SK-N-SH (cell line): ENCODE measurements around the gene RALY. TPM values are rescaled to one million over a fixed set of nuclear protein-coding genes. Genes with fewer than 3 reads are reported as not detected.

Source experiments
- CTCF ChIA-PET: fragments of 300-600, 350-600 bp; formaldehyde crosslinking; extraction: SDS; loops from one replicate; lab custom pipeline; 2021; lab: Yijun Ruan, JAX
- POLR2A ChIA-PET: fragments of 350-600 bp; sonication (Branson Sonifier 250); formaldehyde crosslinking; extraction: SDS; loops from one replicate; lab custom pipeline; 2020; ENCODE audit warnings: antibody characterized with exemption, inconsistent platforms; lab: Yijun Ruan, JAX
- DNase-seq: peaks from one replicate; pipeline ENCODE4 v3.0.0; 2012
- H2AFZ ChIP-seq: fragments of 200-600 bp; sonication (generic); 2 replicates; pipeline ENCODE4 v1.8.1; 2016; ENCODE audit warnings: antibody characterized with exemption, mild to moderate bottlenecking, low read depth
- H3F3A ChIP-seq: fragments of 200-600 bp; sonication (generic); replicated peaks from 2 replicates; pipeline ENCODE3; 2016; ENCODE audit warnings: antibody characterized with exemption, mild to moderate bottlenecking; ENCODE audit not compliant: insufficient read depth
- H3K27ac ChIP-seq, 2 experiments: fragments of 200-500 bp in 1 of 2; fragments of 200-600 bp in 1 of 2; sonication (Bioruptor generic) in 1 of 2; sonication (generic), shearing (Covaris generic) in 1 of 2; 2 replicates each; pipeline versions ENCODE4 v1.5.1 to v1.6.1; 2014 to 2016; ENCODE audit warnings: low read depth in 2 of 2, inconsistent platforms in 1 of 2, low read length in 1 of 2, mild to moderate bottlenecking in 1 of 2, mixed read lengths in 1 of 2
- H3K27me3 ChIP-seq: fragments of 200-600 bp; sonication (generic), shearing (Covaris generic); 2 replicates; pipeline ENCODE4 v1.6.1; 2016; ENCODE audit warnings: mixed run types; ENCODE audit not compliant: insufficient read depth
- H3K36me3 ChIP-seq, 2 experiments: fragments of 200-500 bp in 1 of 2; fragments of 200-600 bp in 1 of 2; sonication (Bioruptor generic) in 1 of 2; sonication (generic) in 1 of 2; replicated peaks in 1 of 2; 2 replicates each; pipeline versions ENCODE3 to v1.5.1; 2014 to 2016; ENCODE audit warnings: low read length in 1 of 2, mild to moderate bottlenecking in 1 of 2; ENCODE audit not compliant: insufficient read depth in 2 of 2, control insufficient read depth in 1 of 2
- H3K4me1 ChIP-seq, 2 experiments: fragments of 200-500 bp in 1 of 2; fragments of 200-600 bp in 1 of 2; sonication (Bioruptor generic) in 1 of 2; sonication (generic), shearing (Covaris generic) in 1 of 2; 2 replicates each; pipeline versions ENCODE4 v1.5.1 to v1.6.1; 2014 to 2016; ENCODE audit warnings: low read depth in 1 of 2, low read length in 1 of 2, mixed run types in 1 of 2; ENCODE audit not compliant: insufficient read depth in 2 of 2, control insufficient read depth in 1 of 2
- H3K4me2 ChIP-seq: fragments of 200-600 bp; sonication (generic), shearing (Covaris generic); 2 replicates; pipeline ENCODE4 v1.6.1; 2017; ENCODE audit warnings: mixed run types
- H3K4me3 ChIP-seq, 2 experiments: fragments of 200-500 bp in 1 of 2; fragments of 200-600 bp in 1 of 2; sonication (Bioruptor generic) in 1 of 2; sonication (generic), shearing (Covaris generic) in 1 of 2; 2 replicates each; pipeline versions ENCODE4 v1.5.1 to v1.8.1; 2014 to 2016; ENCODE audit warnings: low read depth in 2 of 2, inconsistent platforms in 1 of 2, low read length in 1 of 2, mild to moderate bottlenecking in 1 of 2, mixed read lengths in 1 of 2, moderate library complexity in 1 of 2
- H3K79me2 ChIP-seq: fragments of 200-600 bp; sonication (generic); 2 replicates; pipeline ENCODE4 v1.8.1; 2017; ENCODE audit warnings: mild to moderate bottlenecking; ENCODE audit not compliant: insufficient read depth
- H3K9ac ChIP-seq: fragments of 200-600 bp; sonication (generic); 2 replicates; pipeline ENCODE4 v1.6.1; 2017; ENCODE audit warnings: mixed run types
- H3K9me2 ChIP-seq: fragments of 200-600 bp; sonication (generic); 2 replicates; pipeline ENCODE4 v1.6.1; 2017; ENCODE audit warnings: mixed run types
- H3K9me3 ChIP-seq: fragments of 200-600 bp; sonication (generic); 2 replicates; pipeline ENCODE4 v1.6.1; 2017; ENCODE audit warnings: mixed run types, mild to moderate bottlenecking, moderate library complexity
- H4K20me1 ChIP-seq: fragments of 200-600 bp; sonication (generic); 2 replicates; pipeline ENCODE4 v1.6.1; 2017; ENCODE audit warnings: mild to moderate bottlenecking, mixed run types; ENCODE audit not compliant: insufficient read depth
- CHD2 ChIP-seq: fragments of 150-350 bp; IDR thresholded peaks from 2 replicates; pipeline ENCODE4 v1.6.1; 2018; ENCODE audit warnings: low read length; ENCODE audit not compliant: partially characterized antibody
- EP300 ChIP-seq, 2 experiments: IDR thresholded peaks; 2 replicates each; pipeline versions ENCODE4 v1.4.0 to v1.6.1; 2012; ENCODE audit warnings: borderline replicate concordance in 1 of 2, low read depth in 1 of 2, low read length in 1 of 2
- FOSL2 ChIP-seq: IDR thresholded peaks from 2 replicates; pipeline ENCODE4 v1.4.0; 2012; ENCODE audit warnings: low read depth, mild to moderate bottlenecking, moderate library complexity, borderline replicate concordance
- FOXJ3 ChIP-seq: sonication (generic); formaldehyde crosslinking; IDR thresholded peaks from 2 replicates; pipeline ENCODE4 v1.5.1; 2020; ENCODE audit warnings: mild to moderate bottlenecking, missing genetic modification reagents
- FOXM1 ChIP-seq: IDR thresholded peaks from 2 replicates; pipeline ENCODE4 v1.4.0; 2012; ENCODE audit warnings: low read depth, mild to moderate bottlenecking
- GATA2 ChIP-seq: sonication (generic); formaldehyde crosslinking; IDR thresholded peaks from 2 replicates; pipeline ENCODE4 v1.5.0; 2020; ENCODE audit warnings: mild to moderate bottlenecking, missing genetic modification reagents
- IRF3 ChIP-seq: fragments of 150-350 bp; IDR thresholded peaks from 2 replicates; pipeline ENCODE4 v1.6.1; 2016; ENCODE audit warnings: mild to moderate bottlenecking, low read depth, low read length
- MAX ChIP-seq: IDR thresholded peaks from 2 replicates; pipeline ENCODE4 v1.4.0; 2012; ENCODE audit warnings: low read depth
- PBX3 ChIP-seq: IDR thresholded peaks from 2 replicates; pipeline ENCODE4; 2012
- POLR2AphosphoS5 ChIP-seq: IDR thresholded peaks from 2 replicates; pipeline ENCODE4 v1.6.1; 2012; ENCODE audit warnings: low read depth, low read length
- RCOR1 ChIP-seq: fragments of 150-350 bp; IDR thresholded peaks from 2 replicates; pipeline ENCODE4 v1.6.1; 2017; ENCODE audit warnings: antibody characterized with exemption, low read length
- REST ChIP-seq: IDR thresholded peaks from 2 replicates; pipeline ENCODE4 v1.6.1; 2012; ENCODE audit warnings: mild to moderate bottlenecking, low read depth, low read length, moderate library complexity
- RXRA ChIP-seq: IDR thresholded peaks from 2 replicates; pipeline ENCODE4 v1.4.0; 2012; ENCODE audit warnings: low read depth, mild to moderate bottlenecking, borderline replicate concordance
- SIN3A ChIP-seq: IDR thresholded peaks from 2 replicates; pipeline ENCODE4 v1.6.1; 2012; ENCODE audit warnings: low read depth, mild to moderate bottlenecking, low read length, moderate library complexity, borderline replicate concordance
- TEAD4 ChIP-seq: IDR thresholded peaks from 2 replicates; pipeline ENCODE4 v1.4.0; 2012; ENCODE audit warnings: mild to moderate bottlenecking, borderline replicate concordance; ENCODE audit not compliant: insufficient read depth
- USF1 ChIP-seq: IDR thresholded peaks from 2 replicates; pipeline ENCODE4 v1.4.0; 2012; ENCODE audit warnings: low read depth, borderline replicate concordance
- USF2 ChIP-seq: fragments of 150-350 bp; IDR thresholded peaks from 2 replicates; pipeline ENCODE4 v1.6.1; 2017; ENCODE audit warnings: antibody characterized with exemption, low read length, low read depth, borderline replicate concordance
- YY1 ChIP-seq: IDR thresholded peaks from 2 replicates; pipeline ENCODE4 v1.4.0; 2012; ENCODE audit warnings: low read depth, mild to moderate bottlenecking
- WGBS: methylation state at CpG from one replicate; pipeline ENCODE4 v1.1.6; 2017; ENCODE audit warnings: low lambda C conversion rate; 5-methylcytosine and 5-hydroxymethylcytosine counted together
- polyA plus RNA-seq, 3 experiments: library from polyadenylated mRNA; depleted of rRNA; stranded (reverse); fragments of >200 nt; gene quantifications; 2 replicates each; pipeline ENCODE4 v1.2.3, GENCODE V29; 2012

RALY gene
- polyA plus RNA-seq, 1 of the 3 experiments (the other 2 are of a cell fraction) = 130 TPM

GRCh38 chr20:33985280-33985679, 8.4 kb upstream of the RALY start:
- Histone ChIP-seq H3K4me1 (no peaks in the 10 kb centered on the region), H3K9me3 (no peaks in the 10 kb centered on the region), H3F3A (no peaks in the 10 kb centered on the region), H3K4me2 (no peak overlapping the region), H3K9me2 (no peaks in the 10 kb centered on the region), H3K36me3 (no peaks in the 10 kb centered on the region), H2AFZ (no peak overlapping the region), H3K79me2 (no peaks in the 10 kb centered on the region), H3K9ac (no peak overlapping the region), H4K20me1 (no peaks in the 10 kb centered on the region), H3K4me3 (no peak overlapping the region), H3K27ac (no peak overlapping the region), H3K27me3 (no peaks in the 10 kb centered on the region)
- TF ChIP-seq RXRA (no peak), EP300 (IDR thresholded peaks at IDR 0.05; ENCODE audit: borderline replicate concordance in 1 of 2, low read depth in 1 of 2, low read length in 1 of 2) (no peak), CHD2 (no peak), REST (no peak), PBX3 (no peak), USF1 (no peak), POLR2AphosphoS5 (no peak), GATA2 (CRISPR knock-in tag) (no peak), TEAD4 (no peak), MAX (no peak)
- no peak for DNase-seq
- 72% methylated on average over 2 of the region's 2 CpGs for WGBS
- CTCF ChIA-PET = interaction anchor here (1.4 kb wide), 1 partner anchor 84 kb away, joined by 4 read pairs; no protein-coding TSS in a partner anchor
- POLR2A ChIA-PET = interaction anchor here (1.4 kb wide), 1 partner anchor 8 kb away, joined by 3 read pairs; no protein-coding TSS in a partner anchor

- Histone ChIP-seq H3K9me3 (no peaks in the 10 kb centered on the region), H3K27me3 (no peaks in the 10 kb centered on the region), H4K20me1 (no peaks in the 10 kb centered on the region), H3K9ac (no peak overlapping the region), H3K27ac (no peak overlapping the region), H3K4me1 (no peaks in the 10 kb centered on the region)
- ChIA-PET POLR2A (interaction anchor here (1.4 kb wide), 1 partner anchor 7 kb away, joined by 3 read pairs; no protein-coding TSS in a partner anchor), CTCF (interaction anchor here (1.4 kb wide), 1 partner anchor 84 kb away, joined by 4 read pairs; no protein-coding TSS in a partner anchor)
- 68% methylated on average over 2 of the region's 2 CpGs for WGBS
- TF ChIP-seq IRF3 (no peak), USF1 (no peak), SIN3A (no peak), FOSL2 (no peak), YY1 (no peak), FOXJ3 (CRISPR knock-in tag) (no peak), RXRA (no peak), FOXM1 (no peak), USF2 (no peak), POLR2AphosphoS5 (no peak), RCOR1 (no peak)
- TF ChIP-seq, all 33 proteins: peak for 0
- Histone ChIP-seq H3K4me2 (no peak overlapping the region), H3K9me2 (no peaks in the 10 kb centered on the region), H2AFZ (no peak overlapping the region), H3K79me2 (no peaks in the 10 kb centered on the region), H3K36me3 (no peaks in the 10 kb centered on the region), H3K4me3 (no peak overlapping the region), H3F3A (no peaks in the 10 kb centered on the region)
- DNase-seq = no peak
Observed at GRCh38 chr20:33985830-33986229, 7.9 kb upstream of the RALY start.
